ENCODE results near the gene RAB18. TPM values are rescaled to one million over a fixed set of nuclear protein-coding genes. Genes with fewer than 3 reads are reported as not detected.

Gene RAB18
- total and polyA plus RNA-seq, 2 experiments from 2014 or later: 35.5 to 77.2 TPM

DNA sequence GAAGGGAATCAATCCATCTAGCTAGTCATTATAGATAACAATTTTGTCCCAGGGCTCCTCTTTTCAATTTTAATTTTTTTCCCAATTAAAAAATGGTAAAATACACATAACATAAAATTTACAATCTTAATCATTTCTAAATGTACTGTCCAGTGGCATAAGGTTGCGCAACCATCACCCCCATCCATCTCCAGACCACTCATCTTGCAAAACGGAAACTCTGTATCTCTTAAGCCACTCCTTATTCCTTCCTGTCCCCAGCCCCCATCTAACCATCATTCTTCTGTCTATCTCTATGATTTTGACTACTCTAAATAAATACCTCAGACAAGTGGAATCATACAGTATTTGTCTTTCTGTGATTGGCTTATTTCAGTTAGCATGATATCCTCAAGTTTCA lies 46.1 kb upstream of the RAB18 start (continued):
- TF ChIP-seq, protein P1, sequence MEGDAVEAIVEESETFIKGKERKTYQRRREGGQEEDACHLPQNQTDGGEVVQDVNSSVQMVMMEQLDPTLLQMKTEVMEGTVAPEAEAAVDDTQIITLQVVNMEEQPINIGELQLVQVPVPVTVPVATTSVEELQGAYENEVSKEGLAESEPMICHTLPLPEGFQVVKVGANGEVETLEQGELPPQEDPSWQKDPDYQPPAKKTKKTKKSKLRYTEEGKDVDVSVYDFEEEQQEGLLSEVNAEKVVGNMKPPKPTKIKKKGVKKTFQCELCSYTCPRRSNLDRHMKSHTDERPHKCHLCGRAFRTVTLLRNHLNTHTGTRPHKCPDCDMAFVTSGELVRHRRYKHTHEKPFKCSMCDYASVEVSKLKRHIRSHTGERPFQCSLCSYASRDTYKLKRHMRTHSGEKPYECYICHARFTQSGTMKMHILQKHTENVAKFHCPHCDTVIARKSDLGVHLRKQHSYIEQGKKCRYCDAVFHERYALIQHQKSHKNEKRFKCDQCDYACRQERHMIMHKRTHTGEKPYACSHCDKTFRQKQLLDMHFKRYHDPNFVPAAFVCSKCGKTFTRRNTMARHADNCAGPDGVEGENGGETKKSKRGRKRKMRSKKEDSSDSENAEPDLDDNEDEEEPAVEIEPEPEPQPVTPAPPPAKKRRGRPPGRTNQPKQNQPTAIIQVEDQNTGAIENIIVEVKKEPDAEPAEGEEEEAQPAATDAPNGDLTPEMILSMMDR (conservative IDR thresholded peaks at IDR 0.05; ENCODE audit: low read depth in 2 of 2): no peak
- TF ChIP-seq POLR2AphosphoS5 (IDR thresholded peaks at IDR 0.05; ENCODE audit: low read depth): no peak
- TF ChIP-seq, protein P2, sequence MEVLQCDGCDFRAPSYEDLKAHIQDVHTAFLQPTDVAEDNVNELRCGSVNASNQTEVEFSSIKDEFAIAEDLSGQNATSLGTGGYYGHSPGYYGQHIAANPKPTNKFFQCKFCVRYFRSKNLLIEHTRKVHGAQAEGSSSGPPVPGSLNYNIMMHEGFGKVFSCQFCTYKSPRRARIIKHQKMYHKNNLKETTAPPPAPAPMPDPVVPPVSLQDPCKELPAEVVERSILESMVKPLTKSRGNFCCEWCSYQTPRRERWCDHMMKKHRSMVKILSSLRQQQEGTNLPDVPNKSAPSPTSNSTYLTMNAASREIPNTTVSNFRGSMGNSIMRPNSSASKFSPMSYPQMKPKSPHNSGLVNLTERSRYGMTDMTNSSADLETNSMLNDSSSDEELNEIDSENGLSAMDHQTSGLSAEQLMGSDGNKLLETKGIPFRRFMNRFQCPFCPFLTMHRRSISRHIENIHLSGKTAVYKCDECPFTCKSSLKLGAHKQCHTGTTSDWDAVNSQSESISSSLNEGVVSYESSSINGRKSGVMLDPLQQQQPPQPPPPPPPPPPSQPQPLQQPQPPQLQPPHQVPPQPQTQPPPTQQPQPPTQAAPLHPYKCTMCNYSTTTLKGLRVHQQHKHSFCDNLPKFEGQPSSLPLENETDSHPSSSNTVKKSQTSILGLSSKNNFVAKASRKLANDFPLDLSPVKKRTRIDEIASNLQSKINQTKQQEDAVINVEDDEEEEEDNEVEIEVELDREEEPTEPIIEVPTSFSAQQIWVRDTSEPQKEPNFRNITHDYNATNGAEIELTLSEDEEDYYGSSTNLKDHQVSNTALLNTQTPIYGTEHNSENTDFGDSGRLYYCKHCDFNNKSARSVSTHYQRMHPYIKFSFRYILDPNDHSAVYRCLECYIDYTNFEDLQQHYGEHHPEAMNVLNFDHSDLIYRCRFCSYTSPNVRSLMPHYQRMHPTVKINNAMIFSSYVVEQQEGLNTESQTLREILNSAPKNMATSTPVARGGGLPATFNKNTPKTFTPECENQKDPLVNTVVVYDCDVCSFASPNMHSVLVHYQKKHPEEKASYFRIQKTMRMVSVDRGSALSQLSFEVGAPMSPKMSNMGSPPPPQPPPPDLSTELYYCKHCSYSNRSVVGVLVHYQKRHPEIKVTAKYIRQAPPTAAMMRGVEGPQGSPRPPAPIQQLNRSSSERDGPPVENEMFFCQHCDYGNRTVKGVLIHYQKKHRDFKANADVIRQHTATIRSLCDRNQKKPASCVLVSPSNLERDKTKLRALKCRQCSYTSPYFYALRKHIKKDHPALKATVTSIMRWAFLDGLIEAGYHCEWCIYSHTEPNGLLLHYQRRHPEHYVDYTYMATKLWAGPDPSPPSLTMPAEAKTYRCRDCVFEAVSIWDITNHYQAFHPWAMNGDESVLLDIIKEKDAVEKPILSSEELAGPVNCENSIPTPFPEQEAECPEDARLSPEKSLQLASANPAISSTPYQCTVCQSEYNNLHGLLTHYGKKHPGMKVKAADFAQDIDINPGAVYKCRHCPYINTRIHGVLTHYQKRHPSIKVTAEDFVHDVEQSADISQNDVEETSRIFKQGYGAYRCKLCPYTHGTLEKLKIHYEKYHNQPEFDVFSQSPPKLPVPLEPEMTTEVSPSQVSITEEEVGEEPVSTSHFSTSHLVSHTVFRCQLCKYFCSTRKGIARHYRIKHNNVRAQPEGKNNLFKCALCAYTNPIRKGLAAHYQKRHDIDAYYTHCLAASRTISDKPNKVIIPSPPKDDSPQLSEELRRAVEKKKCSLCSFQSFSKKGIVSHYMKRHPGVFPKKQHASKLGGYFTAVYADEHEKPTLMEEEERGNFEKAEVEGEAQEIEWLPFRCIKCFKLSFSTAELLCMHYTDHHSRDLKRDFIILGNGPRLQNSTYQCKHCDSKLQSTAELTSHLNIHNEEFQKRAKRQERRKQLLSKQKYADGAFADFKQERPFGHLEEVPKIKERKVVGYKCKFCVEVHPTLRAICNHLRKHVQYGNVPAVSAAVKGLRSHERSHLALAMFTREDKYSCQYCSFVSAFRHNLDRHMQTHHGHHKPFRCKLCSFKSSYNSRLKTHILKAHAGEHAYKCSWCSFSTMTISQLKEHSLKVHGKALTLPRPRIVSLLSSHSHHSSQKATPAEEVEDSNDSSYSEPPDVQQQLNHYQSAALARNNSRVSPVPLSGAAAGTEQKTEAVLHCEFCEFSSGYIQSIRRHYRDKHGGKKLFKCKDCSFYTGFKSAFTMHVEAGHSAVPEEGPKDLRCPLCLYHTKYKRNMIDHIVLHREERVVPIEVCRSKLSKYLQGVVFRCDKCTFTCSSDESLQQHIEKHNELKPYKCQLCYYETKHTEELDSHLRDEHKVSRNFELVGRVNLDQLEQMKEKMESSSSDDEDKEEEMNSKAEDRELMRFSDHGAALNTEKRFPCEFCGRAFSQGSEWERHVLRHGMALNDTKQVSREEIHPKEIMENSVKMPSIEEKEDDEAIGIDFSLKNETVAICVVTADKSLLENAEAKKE (CRISPR knock-in tag; IDR thresholded peaks at IDR 0.05): no peak
- TF ChIP-seq ZNF331 (CRISPR knock-in tag; IDR thresholded peaks at IDR 0.05; ENCODE audit: low read depth): no peak

DNA sequence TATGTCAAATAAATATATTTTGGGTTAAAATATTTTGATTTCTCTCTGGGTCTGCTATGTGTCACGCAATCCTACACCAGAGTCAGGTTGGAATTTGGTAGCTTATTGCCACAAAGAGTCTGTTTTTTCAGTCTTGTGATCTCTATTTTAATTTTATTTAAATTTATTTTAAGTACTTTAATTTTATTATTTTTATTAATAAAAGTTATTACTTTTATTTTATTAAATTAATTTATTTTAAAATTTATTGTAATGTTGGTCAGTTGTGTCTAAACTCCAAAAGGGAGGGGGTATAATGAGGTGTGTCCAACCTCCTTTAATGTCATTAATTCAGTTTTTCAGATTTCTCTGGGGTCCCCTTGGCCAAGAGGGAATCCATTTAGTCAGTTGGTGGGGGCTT lies 42.8 kb upstream of the RAB18 start:
- no peak overlapping the region for H3K4me3 ChIP-seq
- no peak overlapping the region for H3K27ac Mint-ChIP-seq
- H2AFZ ChIP-seq: no peak overlapping the region
- peaks cover 10% of the 10 kb centered on the region; the same call in 2 of the 3 replicates for H3K9me3 Mint-ChIP-seq
- no peaks in the 10 kb centered on the region for H3K36me3 ChIP-seq (ENCODE audit: insufficient read depth)
- ATAC-seq (no peak), DNase-seq (ENCODE audit: low spot score) (no peak)
- no peaks in the 10 kb centered on the region for H4K20me1 ChIP-seq (replicated peaks; ENCODE audit: insufficient read depth)
- 0 out of 2 replicates have a peak, but pooled peaks cover 5% of the 10 kb centered on the region for H3K4me1 ChIP-seq (ENCODE audit: insufficient read depth)
- peaks cover 12% of the 10 kb centered on the region for H3K4me1 Mint-ChIP-seq
- peaks cover 4% of the 10 kb centered on the region; the same call in 1 of the 3 replicates for H3K36me3 Mint-ChIP-seq (ENCODE audit: low read depth)
- H3K27me3 Mint-ChIP-seq (ENCODE audit: insufficient read depth, low read depth, poor library complexity): peaks cover 2% of the 10 kb centered on the region
- no peak overlapping the region for H3K4me2 ChIP-seq
- H3K27me3 ChIP-seq (ENCODE audit: insufficient read depth): no peaks in the 10 kb centered on the region
- H3F3A ChIP-seq (replicated peaks; ENCODE audit: low read depth): no peaks in the 10 kb centered on the region
- TF ChIP-seq JUNB (IDR thresholded peaks at IDR 0.05; ENCODE audit: unreplicated experiment) (no peak), EZH2phosphoT487 (IDR thresholded peaks at IDR 0.05; ENCODE audit: unreplicated experiment) (no peak), EZH2 (IDR thresholded peaks at IDR 0.05; ENCODE audit: low read depth, unreplicated experiment) (no peak), ZNF114 (CRISPR knock-in tag; IDR thresholded peaks at IDR 0.05) (no peak), ZNF331 (CRISPR knock-in tag; IDR thresholded peaks at IDR 0.05; ENCODE audit: low read depth) (no peak), CREB1 (CRISPR knock-in tag; IDR thresholded peaks at IDR 0.05; ENCODE audit: low read depth) (no peak)
- TF ChIP-seq, protein P3, sequence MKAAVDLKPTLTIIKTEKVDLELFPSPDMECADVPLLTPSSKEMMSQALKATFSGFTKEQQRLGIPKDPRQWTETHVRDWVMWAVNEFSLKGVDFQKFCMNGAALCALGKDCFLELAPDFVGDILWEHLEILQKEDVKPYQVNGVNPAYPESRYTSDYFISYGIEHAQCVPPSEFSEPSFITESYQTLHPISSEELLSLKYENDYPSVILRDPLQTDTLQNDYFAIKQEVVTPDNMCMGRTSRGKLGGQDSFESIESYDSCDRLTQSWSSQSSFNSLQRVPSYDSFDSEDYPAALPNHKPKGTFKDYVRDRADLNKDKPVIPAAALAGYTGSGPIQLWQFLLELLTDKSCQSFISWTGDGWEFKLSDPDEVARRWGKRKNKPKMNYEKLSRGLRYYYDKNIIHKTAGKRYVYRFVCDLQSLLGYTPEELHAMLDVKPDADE (IDR thresholded peaks at IDR 0.05): no peak
- TF ChIP-seq, protein P1 (conservative IDR thresholded peaks at IDR 0.05; ENCODE audit: low read depth in 2 of 2): no peak
- H3K79me2 ChIP-seq (replicated peaks; ENCODE audit: insufficient read depth): no peaks in the 10 kb centered on the region
- no peaks in the 10 kb centered on the region; the same call in 1 of the 2 replicates for H3K9me2 ChIP-seq (ENCODE audit: insufficient read depth)
- H3K27ac ChIP-seq (ENCODE audit: low read depth): no peak overlapping the region
- no peak overlapping the region for H3K4me3 Mint-ChIP-seq
